HG03025 (cell line): ENCODE data around the gene CDK5.
A peak's percentile ranks its signal among the peaks of the same experiment; 100 is the strongest.

Source experiments
- ATAC-seq: cut with Tn5 transposase; IDR thresholded peaks from one replicate; pipeline ENCODE4 v1.9.1; 2021; ENCODE audit warnings: mild to moderate bottlenecking, moderate library complexity; ENCODE audit not compliant: unreplicated experiment, low FRiP score

The CDK5 gene

GRCh38 chr7:151087245-151088018, 29.7 kb upstream of the CDK5 start:
- ATAC-seq: no peak

GRCh38 chr7:151086802-151087244, 29.1 kb upstream of the CDK5 start:
- ATAC-seq: no peak

- peak; percentile 28 for ATAC-seq
Measured at GRCh38 chr7:151085691-151086620, 28.3 kb upstream of the CDK5 start, which contains the start of gene AGAP3. TSS of gene AGAP3 (plus strand) at chr7:151086475. CDS start at chr7:151086742, 267 bp downstream.

GRCh38 chr7:151085329-151085690, 27.6 kb upstream of the CDK5 start:
- ATAC-seq: no peak

- no peak for ATAC-seq
Measured at GRCh38 chr7:151083824-151084160, 26.1 kb upstream of the CDK5 start.

GRCh38 chr7:151083071-151083823, 25.6 kb upstream of the CDK5 start, which contains the start of gene TMUB1:
TSS of gene TMUB1 (minus strand) at chr7:151083493. CDS start at chr7:151082563, 930 bp downstream.
- peak; percentile 45 for ATAC-seq

GRCh38 chr7:151082141-151083070, 24.7 kb upstream of the CDK5 start:
- no peak for ATAC-seq

GRCh38 chr7:151081170-151082101, 23.7 kb upstream of the CDK5 start:
- no peak for ATAC-seq

- peak; percentile 73 for ATAC-seq
Measured at GRCh38 chr7:151080522-151081169, 22.9 kb upstream of the CDK5 start, which contains the start of gene FASTK. TSS of gene FASTK (minus strand) at chr7:151080809. CDS start at chr7:151080766, 43 bp downstream.

GRCh38 chr7:151080067-151080521, 22.4 kb upstream of the CDK5 start:
- peak; percentile 2 for ATAC-seq

- no peak for ATAC-seq
Measured at GRCh38 chr7:151079199-151079910, 21.7 kb upstream of the CDK5 start.

- ATAC-seq: no peak
Measured at GRCh38 chr7:151078233-151079040, 20.7 kb upstream of the CDK5 start.

- ATAC-seq: no peak
Measured at GRCh38 chr7:151077705-151078232, 20.1 kb upstream of the CDK5 start.

GRCh38 chr7:151076863-151077704, 19.4 kb upstream of the CDK5 start:
- ATAC-seq: no peak

GRCh38 chr7:151075978-151076426, 18.3 kb upstream of the CDK5 start:
- no peak for ATAC-seq
